Pericardium fibroblast (primary cell): ENCODE measurements around the gene BBS10. TPM values are rescaled to one million over a fixed set of nuclear protein-coding genes. Genes with fewer than 3 reads are reported as not detected.

Source experiments
- total RNA-seq: library from RNA; depleted of rRNA; stranded (reverse); fragments of >200 nt; gene quantifications from 2 replicates; pipeline ENCODE4 v1.2.3, GENCODE V29; 2015

Gene BBS10
- 8.3 and 8.5 TPM in 2 replicates for total RNA-seq

GRCh38 chr12:76348079-76348901 is at the start of gene BBS10:
Gene BBS10, minus strand, starts transcription at chr12:76348415. Its CDS starts 57 bp downstream, at chr12:76348358.

Other genes with a start within 250 kb of the BBS10 start
- 29.0 and 36.3 TPM in 2 replicates for gene OSBPL8, start 211.4 kb upstream of the BBS10 start, total RNA-seq